PC-9 (cell line): Measurements from ENCODE around the gene IARS1. TPM values are rescaled to one million over a fixed set of nuclear protein-coding genes. Genes with fewer than 3 reads are reported as not detected.

ENCODE experiments used
- BruUV-seq: library from RNA; stranded (reverse); fragments of 400-500 nt; replicated peaks from 2 replicates; lab custom pipeline; 2021; lab: Mats Ljungman, UMichigan
- CTCF ChIA-PET: fragments of 300-600 bp; sonication (Branson Sonifier 250); formaldehyde crosslinking; loops from one replicate; lab custom pipeline; 2022; ENCODE audit warnings: antibody characterized with exemption; lab: Charles Lee
- POLR2A ChIA-PET: fragments of 300-600 bp; sonication (Branson Sonifier 250); formaldehyde crosslinking; loops from one replicate; lab custom pipeline; 2022; ENCODE audit warnings: antibody characterized with exemption; ENCODE audit not compliant: unreplicated experiment; lab: Charles Lee
- DNase-seq, 2 experiments: peaks; one replicate each; pipeline versions ENCODE4 v3.0.0 to v3.0.0-alpha.2; 2015 to 2022; ENCODE audit warnings: mixed read lengths in 1 of 2
- H2AFZ ChIP-seq: fragments of 200-600 bp; sonication (generic); 2 replicates; pipeline ENCODE4 v1.8.1; 2017; ENCODE audit warnings: antibody characterized with exemption
- H3F3A ChIP-seq: fragments of 200-600 bp; sonication (generic); 2 replicates; pipeline ENCODE4 v1.8.1; 2017; ENCODE audit warnings: antibody characterized with exemption, mild to moderate bottlenecking, low read depth; ENCODE audit not compliant: insufficient read depth
- H3K27ac ChIP-seq: fragments of 200-600 bp; sonication (generic); 2 replicates; pipeline ENCODE4 v1.6.1; 2016; ENCODE audit warnings: mixed run types
- H3K27me3 ChIP-seq: fragments of 200-600 bp; sonication (generic); 2 replicates; pipeline ENCODE4 v1.6.1; 2016; ENCODE audit warnings: low read depth, mixed run types; ENCODE audit not compliant: insufficient read depth
- H3K36me3 ChIP-seq: fragments of 200-600 bp; sonication (generic); 2 replicates; pipeline ENCODE4 v1.6.1; 2016; ENCODE audit warnings: low read depth, mixed run types
- H3K4me1 ChIP-seq: fragments of 200-600 bp; sonication (generic); replicated peaks from 2 replicates; pipeline ENCODE4 v1.6.1; 2016; ENCODE audit warnings: mixed run types; ENCODE audit not compliant: insufficient read depth
- H3K4me2 ChIP-seq: fragments of 200-600 bp; sonication (generic); 2 replicates; pipeline ENCODE4 v1.6.1; 2017; ENCODE audit warnings: mixed run types
- H3K4me3 ChIP-seq: fragments of 200-600 bp; sonication (generic); 2 replicates; pipeline ENCODE4 v1.6.1; 2016; ENCODE audit warnings: mixed run types
- H3K79me2 ChIP-seq: fragments of 200-600 bp; sonication (generic); 2 replicates; pipeline ENCODE4 v1.6.1; 2017; ENCODE audit warnings: low read depth, mixed run types
- H3K9me2 ChIP-seq: fragments of 200-600 bp; sonication (generic); 2 replicates; pipeline ENCODE4 v1.8.1; 2017; ENCODE audit warnings: mild to moderate bottlenecking; ENCODE audit not compliant: insufficient read depth
- H3K9me3 ChIP-seq: fragments of 200-600 bp; sonication (generic); 2 replicates; pipeline ENCODE4 v1.8.1; 2016; ENCODE audit warnings: low read depth; ENCODE audit not compliant: insufficient read depth
- H4K20me1 ChIP-seq: fragments of 200-600 bp; sonication (generic); 2 replicates; pipeline ENCODE4 v1.8.1; 2017; ENCODE audit not compliant: insufficient read depth
- CTCF ChIP-seq: fragments of 200-600 bp; sonication (generic); conservative IDR thresholded peaks from 2 replicates; pipeline ENCODE4 v1.6.1; 2017; ENCODE audit warnings: mixed run types, antibody characterized with exemption, mild to moderate bottlenecking, moderate library complexity
- EZH2 ChIP-seq: fragments of 200-600 bp; sonication (generic); IDR thresholded peaks from 2 replicates; pipeline ENCODE4 v1.8.0; 2017; ENCODE audit warnings: antibody characterized with exemption, low read depth
- intact Hi-C: fragments of 100-400 bp; cut with micrococcal nuclease; formaldehyde crosslinking; loops from one replicate; pipeline ENCODE4 v1.10.0; 2022; ENCODE audit not compliant: unreplicated experiment
- total RNA-seq: library from RNA; stranded (reverse); gene quantifications from 2 replicates; pipeline ENCODE4 v1.2.3, GENCODE V29; 2021

The IARS1 gene
- total RNA-seq, 1 experiment from 2014 or later = 232 TPM

- no peaks in the 10 kb centered on the region for H3K9me2 ChIP-seq
- no peak for TF ChIP-seq EZH2
- no peak for TF ChIP-seq CTCF
- peaks cover 35% of the 10 kb centered on the region for H3K79me2 ChIP-seq
- H3K27ac ChIP-seq = 0 out of 2 replicates have a peak overlapping the region, but pooled peaks have one; percentile 5
- no peaks in the 10 kb centered on the region for H3K27me3 ChIP-seq
- H3K36me3 ChIP-seq = peaks cover 50% of the 10 kb centered on the region
- BruUV-seq = no TSS peak
- POLR2A ChIA-PET = interaction anchor here (0.7 kb wide), 1 partner anchor 185 kb away, joined by 4 read pairs; no protein-coding TSS in a partner anchor
- no peak overlapping the region for H2AFZ ChIP-seq
- DNase-seq = no peak
- intact Hi-C loops = no loop called here
- peaks cover 19% of the 10 kb centered on the region; the same call in 1 of the 2 replicates for H4K20me1 ChIP-seq
- CTCF ChIA-PET = no interaction called here
- H3K9me3 ChIP-seq = no peaks in the 10 kb centered on the region
- H3K4me3 ChIP-seq = no peak overlapping the region
- H3F3A ChIP-seq = peaks cover 22% of the 10 kb centered on the region; the same call in 1 of the 2 replicates
- H3K4me2 ChIP-seq = peak overlapping the region; percentile 96
- peaks cover 22% of the 10 kb centered on the region for H3K4me1 ChIP-seq
Measured at GRCh38 chr9:92295240-92295790, 1.8 kb upstream of the IARS1 start.

GRCh38 chr9:92294297-92294676 is 790 bp upstream of the IARS1 start:
- peak overlapping the region; percentile 96 for H3K4me2 ChIP-seq
- peaks cover 52% of the 10 kb centered on the region for H3K36me3 ChIP-seq
- H3K4me1 ChIP-seq = peaks cover 22% of the 10 kb centered on the region
- H3K79me2 ChIP-seq = peaks cover 45% of the 10 kb centered on the region
- DNase-seq = peak in 1 of 2 experiments; percentile 10
- no peaks in the 10 kb centered on the region for H3K9me3 ChIP-seq
- BruUV-seq = TSS peak; percentile 91
- H3K27me3 ChIP-seq = no peaks in the 10 kb centered on the region
- H2AFZ ChIP-seq = peak overlapping the region; percentile 87
- intact Hi-C loops = no loop called here
- peaks cover 22% of the 10 kb centered on the region; the same call in 1 of the 2 replicates for H3F3A ChIP-seq
- peaks cover 29% of the 10 kb centered on the region for H4K20me1 ChIP-seq
- H3K9me2 ChIP-seq = no peaks in the 10 kb centered on the region
- ChIA-PET POLR2A (no interaction called here), CTCF (no interaction called here)
- peak overlapping the region; percentile 96 for H3K27ac ChIP-seq
- no peak for TF ChIP-seq CTCF
- TF ChIP-seq EZH2 = no peak
- H3K4me3 ChIP-seq = peak overlapping the region; percentile 95

GRCh38 chr9:92293075-92293354 is 482 bp downstream of the IARS1 start:
- peak overlapping the region; percentile 75 for H2AFZ ChIP-seq
- no peaks in the 10 kb centered on the region for H3K27me3 ChIP-seq
- peaks cover 58% of the 10 kb centered on the region for H3K79me2 ChIP-seq
- intact Hi-C loops = loop anchor here (2.0 kb wide), 1 partner anchor 152 kb away; no protein-coding TSS in a partner anchor
- H3K4me1 ChIP-seq = peaks cover 22% of the 10 kb centered on the region
- no peak for TF ChIP-seq CTCF
- no peak for TF ChIP-seq EZH2
- peaks cover 15% of the 10 kb centered on the region; the same call in 1 of the 2 replicates for H3F3A ChIP-seq
- peaks cover 38% of the 10 kb centered on the region for H4K20me1 ChIP-seq
- no peaks in the 10 kb centered on the region for H3K9me3 ChIP-seq
- peak overlapping the region; percentile 94 for H3K4me2 ChIP-seq
- peaks cover 58% of the 10 kb centered on the region for H3K36me3 ChIP-seq
- DNase-seq = no peak
- H3K9me2 ChIP-seq = no peaks in the 10 kb centered on the region
- BruUV-seq = no TSS peak
- H3K4me3 ChIP-seq = peak overlapping the region; percentile 95
- ChIA-PET CTCF (interaction anchor here (0.6 kb wide), 1 partner anchor 209 kb away, joined by 3 read pairs; no protein-coding TSS in a partner anchor), POLR2A (interaction anchor here (1.0 kb wide), 1 partner anchor 10 kb away, joined by 7 read pairs; no protein-coding TSS in a partner anchor)
- H3K27ac ChIP-seq = peak overlapping the region; percentile 96
